Psoas muscle (tissue), 8 donors: ENCODE data around the gene TGFBR3L. TPM values are rescaled to one million over a fixed set of nuclear protein-coding genes. Genes with fewer than 3 reads are reported as not detected.

Source experiments
- ATAC-seq, 4 donors: fragments of 200-7000 bp; cut with Tn5 transposase; one replicate each; pipeline ENCODE4 v1.9.1; 2020; ENCODE audit warnings: moderate library complexity in 3 of 4, mild to moderate bottlenecking in 2 of 4
- DNase-seq, 2 donors: peaks; one replicate each; pipeline ENCODE4 v3.0.0-alpha.2; 2020
- H3K27ac ChIP-seq: fragments of 200-600 bp; one replicate; pipeline ENCODE4 v1.8.0; 2022
- H3K27me3 ChIP-seq, 3 donors: fragments of 200-600 bp in 1 of 3; one replicate each; pipeline versions ENCODE4 v1.6.1 to v1.8.0; 2013 to 2022; ENCODE audit warnings: low read length in 2 of 3, mild to moderate bottlenecking in 2 of 3, moderate library complexity in 1 of 3; ENCODE audit not compliant: insufficient read depth in 3 of 3
- H3K36me3 ChIP-seq, 2 donors: fragments of 200-600 bp in 1 of 2; one replicate each; pipeline versions ENCODE4 v1.6.1 to v1.8.0; 2013 to 2022; ENCODE audit warnings: low read depth in 1 of 2, mild to moderate bottlenecking in 1 of 2, moderate library complexity in 1 of 2; ENCODE audit not compliant: insufficient read depth in 1 of 2
- H3K4me1 ChIP-seq: fragments of 200-600 bp; one replicate; pipeline ENCODE4 v1.8.0; 2022
- H3K4me3 ChIP-seq: fragments of 200-600 bp; one replicate; pipeline ENCODE4 v1.8.0; 2022; ENCODE audit warnings: mild to moderate bottlenecking
- H3K9me3 ChIP-seq: fragments of 200-600 bp; one replicate; pipeline ENCODE4 v1.8.0; 2022
- WGBS, 3 donors: extraction: QIAGEN DNeasy Blood & Tissue Kit; methylation state at CpG; one replicate each; pipeline versions ENCODE4 v1.1.6 to v1.1.7; 2013; 5-methylcytosine and 5-hydroxymethylcytosine counted together
- intact Hi-C, 2 donors: fragments of 100-400 bp; cut with DNase I; formaldehyde crosslinking; loops; one replicate each; pipeline versions ENCODE4 v1.11.0 to v1.14.2; 2022
- polyA plus RNA-seq, 3 donors: library from polyadenylated mRNA; stranded (reverse); fragments of 200-250 nt; gene quantifications; one replicate each; pipeline ENCODE4 v1.2.3, GENCODE V29; 2013
- total RNA-seq, 4 donors: library from RNA; stranded (reverse); fragmentation: NEBNext Ultra II Directional in 2 of 4; extraction: Animal tissue kit (Norgen Biotek cat#: 25700) in 2 of 4; gene quantifications; one replicate each; pipeline versions ENCODE4 v1.2.1 to v1.2.4, GENCODE V29; 2021 to 2023
- TF ChIP-seq, protein P1 (sequence below): fragments of 200-600 bp; IDR thresholded peaks from one replicate; pipeline ENCODE4 v1.8.0; 2022; ENCODE audit warnings: antibody characterized with exemption
- donor health status: healthy with polysubstance abuse.
- donor health status: DM: no; HTN: no; CAD: no; lungs with moderate emphysema.
- donor health status: Bipolar disorder and iron deficiency.
- donor health status: healthy.
- donor health status: DM: yes; HTN: yes; CAD: no.
- donor health status: DM: no; HTN: no; CAD: no.
- donor health status: DM: no; HTN: no; CAD: no.
- donor health status: DM: yes; HTN: yes; CAD: no.

The TGFBR3L gene
- total and polyA plus RNA-seq, 7 donors = 1.2 to 13.0 (median 4.5) TPM

GRCh38 chr19:7902796-7903243 lies 11.8 kb upstream of the TGFBR3L start:
- Histone ChIP-seq H3K4me1 (peaks cover 27% of the 10 kb centered on the region), H3K27me3 (no peaks in the 10 kb centered on the region), H3K4me3 (peak overlapping the region; percentile 86), H3K9me3 (no peaks in the 10 kb centered on the region), H3K27ac (peak overlapping the region; percentile 91), H3K36me3 (peaks cover 0 to 11% of the 10 kb centered on the region in 2 donors)
- intact Hi-C loops = loop anchor here in 1 of 2 donors (5.0 kb wide), 1 partner anchor 929 kb away; the partner anchor contains the start of genes MBD3L1 and ZNF558
- WGBS, 3 donors = 6 to 14% (median 9%) methylated on average over 20 of the region's 20 CpGs
- DNase-seq = no peak
- TF ChIP-seq, protein P1, sequence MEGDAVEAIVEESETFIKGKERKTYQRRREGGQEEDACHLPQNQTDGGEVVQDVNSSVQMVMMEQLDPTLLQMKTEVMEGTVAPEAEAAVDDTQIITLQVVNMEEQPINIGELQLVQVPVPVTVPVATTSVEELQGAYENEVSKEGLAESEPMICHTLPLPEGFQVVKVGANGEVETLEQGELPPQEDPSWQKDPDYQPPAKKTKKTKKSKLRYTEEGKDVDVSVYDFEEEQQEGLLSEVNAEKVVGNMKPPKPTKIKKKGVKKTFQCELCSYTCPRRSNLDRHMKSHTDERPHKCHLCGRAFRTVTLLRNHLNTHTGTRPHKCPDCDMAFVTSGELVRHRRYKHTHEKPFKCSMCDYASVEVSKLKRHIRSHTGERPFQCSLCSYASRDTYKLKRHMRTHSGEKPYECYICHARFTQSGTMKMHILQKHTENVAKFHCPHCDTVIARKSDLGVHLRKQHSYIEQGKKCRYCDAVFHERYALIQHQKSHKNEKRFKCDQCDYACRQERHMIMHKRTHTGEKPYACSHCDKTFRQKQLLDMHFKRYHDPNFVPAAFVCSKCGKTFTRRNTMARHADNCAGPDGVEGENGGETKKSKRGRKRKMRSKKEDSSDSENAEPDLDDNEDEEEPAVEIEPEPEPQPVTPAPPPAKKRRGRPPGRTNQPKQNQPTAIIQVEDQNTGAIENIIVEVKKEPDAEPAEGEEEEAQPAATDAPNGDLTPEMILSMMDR = no peak
- no peak for ATAC-seq

DNA sequence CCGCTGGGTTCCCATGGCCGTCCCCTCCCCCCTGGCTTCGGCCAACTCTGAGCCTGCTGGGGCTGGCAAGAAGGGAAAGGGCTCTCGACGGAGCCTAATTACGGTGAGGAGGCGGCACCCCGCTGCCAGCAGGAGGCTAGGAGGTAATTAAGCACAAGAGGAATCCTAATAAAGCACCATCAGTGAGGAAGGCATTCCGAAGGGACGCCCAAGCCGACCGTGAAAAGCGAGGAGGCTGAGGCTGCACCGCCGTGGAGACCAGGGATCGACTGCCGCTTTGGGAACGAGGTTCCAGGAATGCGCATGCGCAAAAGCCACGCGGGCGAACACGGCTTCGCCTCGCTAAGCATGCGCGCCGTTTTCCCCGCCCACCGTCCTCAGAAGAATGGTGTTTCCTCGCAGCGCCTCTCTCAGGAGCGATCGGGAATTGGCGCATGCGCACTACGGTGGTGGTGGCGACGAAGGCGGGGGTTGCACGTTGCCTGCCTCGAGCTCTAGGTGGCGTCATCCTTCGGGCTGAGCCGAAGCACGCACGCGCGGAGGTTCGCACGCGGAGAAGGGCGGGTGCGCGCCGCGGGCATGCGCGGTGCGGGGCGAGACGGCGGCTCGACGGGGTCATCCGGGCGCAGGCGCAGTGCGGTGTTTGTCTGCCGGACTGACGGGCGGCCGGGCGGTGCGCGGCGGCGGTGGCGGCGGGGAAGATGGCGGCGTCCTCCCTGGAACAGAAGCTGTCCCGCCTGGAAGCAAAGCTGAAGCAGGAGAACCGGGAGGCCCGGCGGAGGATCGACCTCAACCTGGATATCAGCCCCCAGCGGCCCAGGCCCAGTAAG lies 11.2 kb upstream of the TGFBR3L start, which contains the start of gene MAP2K7:
Gene MAP2K7 (plus strand): TSS at position 634 of the 830 bp plus-strand sequence. CDS start 68 bp downstream, at position 702.
- H3K27me3 ChIP-seq = no peaks in the 10 kb centered on the region
- no peaks in the 10 kb centered on the region for H3K9me3 ChIP-seq
- peaks cover 0 to 11% of the 10 kb centered on the region in 2 donors for H3K36me3 ChIP-seq
- intact Hi-C loops = loop anchor here in 1 of 2 donors (5.0 kb wide), 1 partner anchor 929 kb away; the partner anchor contains the start of genes MBD3L1 and ZNF558
- peaks cover 27% of the 10 kb centered on the region for H3K4me1 ChIP-seq
- 0% methylated on average over 66 to 89 of the region's 89 CpGs for WGBS, 3 donors
- ATAC-seq (peak; percentile 91 to 94 (median 92)), DNase-seq (peak; percentile 100)
- H3K27ac ChIP-seq = peak within 1 kb of the TSS; percentile 91
- H3K4me3 ChIP-seq = peak within 1 kb of the TSS; percentile 86
- TF ChIP-seq, protein P1 = peak; percentile 34

- no peaks in the 10 kb centered on the region for H3K27me3 ChIP-seq
- H3K4me3 ChIP-seq = peak overlapping the region; percentile 86
- H3K4me1 ChIP-seq = peaks cover 27% of the 10 kb centered on the region
- ATAC-seq (peak; percentile 39 to 65 (median 54)), DNase-seq (peak; percentile 70 to 83)
- TF ChIP-seq, protein P1 = no peak
- peaks cover 0 to 16% of the 10 kb centered on the region in 2 donors for H3K36me3 ChIP-seq
- no peaks in the 10 kb centered on the region for H3K9me3 ChIP-seq
- intact Hi-C loops = loop anchor here in 1 of 2 donors (5.0 kb wide), 1 partner anchor 928 kb away; the partner anchor contains the start of genes MBD3L1 and ZNF558
- peak overlapping the region; percentile 91 for H3K27ac ChIP-seq
- 11 to 19% (median 19%) methylated on average over 31 to 65 of the region's 68 CpGs for WGBS, 3 donors
Observed at GRCh38 chr19:7904074-7905020, 10.3 kb upstream of the TGFBR3L start.

DNA sequence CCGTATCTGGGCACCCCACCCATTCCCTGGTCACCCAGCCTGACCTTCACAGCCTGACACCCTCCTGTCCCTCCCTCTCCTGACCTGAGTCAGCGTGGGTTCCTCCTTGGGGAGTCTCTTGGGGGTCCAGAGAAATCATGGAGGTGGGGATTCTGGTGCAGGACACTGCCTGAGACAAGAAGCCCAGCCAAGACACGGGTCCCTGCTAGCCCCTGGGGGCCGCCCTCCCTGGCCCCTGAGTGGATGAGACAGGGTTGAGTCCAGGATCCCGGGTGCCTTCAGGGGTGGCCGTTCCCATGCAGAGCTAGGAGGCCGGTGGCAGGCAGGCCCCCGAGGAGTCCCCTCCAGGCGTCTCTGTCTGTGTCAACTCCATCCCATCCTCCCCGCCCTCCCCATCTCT lies 9.4 kb upstream of the TGFBR3L start:
- no peak for ATAC-seq
- no peak for DNase-seq
- H3K36me3 ChIP-seq = peaks cover 1 to 25% of the 10 kb centered on the region in 2 donors
- no peaks in the 10 kb centered on the region for H3K27me3 ChIP-seq
- no peaks in the 10 kb centered on the region for H3K9me3 ChIP-seq
- H3K27ac ChIP-seq = peak overlapping the region; percentile 91
- TF ChIP-seq, protein P1 = no peak
- 46 to 68% (median 61%) methylated on average over 10 of the region's 10 CpGs for WGBS, 3 donors
- peak overlapping the region; percentile 86 for H3K4me3 ChIP-seq
- peaks cover 26% of the 10 kb centered on the region for H3K4me1 ChIP-seq
- intact Hi-C loops = no loop called here
